Renal cortex interstitium (tissue), 11 donors: ENCODE data around the gene TPRG1L. TPM values are rescaled to one million over a fixed set of nuclear protein-coding genes. Genes with fewer than 3 reads are reported as not detected.
"Not testable (repeated sequence)": the region's sequence is repeated elsewhere in the genome, so short reads cannot be mapped to it uniquely, and the experiment has no call there.

ENCODE experiments used
- DNase-seq, 11 donors: peaks; one replicate each; pipeline ENCODE4 v3.0.0-alpha.2; 2013; ENCODE audit warnings: low read depth in 9 of 11, low spot score in 4 of 11; ENCODE audit errors: extremely low read depth in 1 of 11
- polyA plus RNA-seq, 3 donors: library from polyadenylated mRNA; unstranded; fragments of 120-200 nt; gene quantifications; one replicate each; pipeline ENCODE4 v1.2.1, GENCODE V29; 2013; ENCODE audit not compliant: insufficient read length in 3 of 3

TPRG1L gene
- polyA plus RNA-seq, 3 donors, result 42.9 to 44.1 (median 43.2) TPM

- DNase-seq, result no peak
Observed at GRCh38 chr1:3618531-3618880, 6.3 kb upstream of the TPRG1L start.

- DNase-seq, result peak in 1 of 11 donors; percentile 66
Observed at GRCh38 chr1:3618881-3619671, 5.7 kb upstream of the TPRG1L start.

- DNase-seq, result no peak
Observed at GRCh38 chr1:3620708-3621107, 4.1 kb upstream of the TPRG1L start.

GRCh38 chr1:3621151-3621671 lies 3.6 kb upstream of the TPRG1L start:
- not testable (repeated sequence) for DNase-seq

GRCh38 chr1:3622102-3622501 lies 2.7 kb upstream of the TPRG1L start:
- not testable (repeated sequence) for DNase-seq

GRCh38 chr1:3623441-3624199 lies 1.2 kb upstream of the TPRG1L start:
- DNase-seq, result no peak

- no peak for DNase-seq
Observed at GRCh38 chr1:3625151-3625907, 514 bp downstream of the TPRG1L start.

- DNase-seq, result no peak
Observed at GRCh38 chr1:3626025-3626424, 1.2 kb downstream of the TPRG1L start.

- no peak for DNase-seq
Observed at GRCh38 chr1:3627515-3628253, 2.9 kb downstream of the TPRG1L start.

GRCh38 chr1:3628445-3628844 lies 3.6 kb downstream of the TPRG1L start:
- DNase-seq, result no peak

- DNase-seq, result no peak
Observed at GRCh38 chr1:3629561-3630160, 4.8 kb downstream of the TPRG1L start.

GRCh38 chr1:3630161-3630611 lies 5.4 kb downstream of the TPRG1L start:
- DNase-seq, result no peak

- no peak for DNase-seq
Observed at GRCh38 chr1:3630914-3631313, 6.1 kb downstream of the TPRG1L start.

GRCh38 chr1:3631320-3632260 lies 6.8 kb downstream of the TPRG1L start:
- DNase-seq, result no peak

GRCh38 chr1:3632298-3632697 lies 7.5 kb downstream of the TPRG1L start:
- no peak for DNase-seq

GRCh38 chr1:3632716-3633343 lies 8.0 kb downstream of the TPRG1L start:
- no peak for DNase-seq
